NCI-H774 (cell line): ENCODE data around the gene ZDHHC21.
A peak's percentile ranks its signal among the peaks of the same experiment; 100 is the strongest.
"Not testable (repeated sequence)": the region's sequence is repeated elsewhere in the genome, so short reads cannot be mapped to it uniquely, and the experiment has no call there.

Experiments used
- DNase-seq: peaks from one replicate; lab custom pipeline; 2025; lab: John Stamatoyannopoulos, UW

Gene ZDHHC21

DNA sequence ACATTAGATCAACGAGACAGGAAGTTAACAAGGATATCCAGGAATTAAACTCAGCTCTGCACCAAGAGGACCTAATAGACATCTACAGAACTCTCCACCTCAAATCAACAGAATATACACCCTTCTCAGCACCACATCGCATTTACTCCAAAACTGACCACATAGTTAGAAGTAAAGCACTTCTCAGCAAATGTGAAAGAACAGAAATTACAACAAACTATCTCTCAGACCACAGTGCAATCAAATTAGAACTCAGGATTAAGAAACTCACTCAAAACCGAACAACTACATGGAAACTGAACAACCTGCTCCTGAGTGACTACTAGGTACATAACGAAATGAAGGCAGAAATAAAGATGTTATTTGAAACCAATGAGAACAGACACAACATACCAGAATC, 10.6 kb downstream of the ZDHHC21 start:
- not testable (repeated sequence) for DNase-seq

DNA sequence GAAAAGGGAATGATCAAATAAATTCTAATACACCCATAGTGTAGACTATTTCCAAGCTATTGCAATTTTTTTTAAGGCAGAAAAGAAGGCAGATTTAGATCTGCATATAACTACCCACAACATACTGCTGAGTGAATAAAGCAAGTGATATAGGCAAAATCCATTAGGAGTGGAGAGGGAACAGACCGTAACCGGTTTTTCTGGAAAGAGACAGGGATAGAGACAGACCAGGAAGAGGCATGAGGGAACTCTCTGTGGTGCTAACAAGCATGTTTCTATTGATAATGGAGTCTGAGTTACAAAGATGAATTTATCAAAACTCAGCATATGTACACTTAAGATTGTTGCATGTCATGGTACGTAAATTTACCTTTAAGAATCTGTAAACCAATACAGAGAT, 14.5 kb downstream of the ZDHHC21 start:
- DNase-seq, result no peak

DNA sequence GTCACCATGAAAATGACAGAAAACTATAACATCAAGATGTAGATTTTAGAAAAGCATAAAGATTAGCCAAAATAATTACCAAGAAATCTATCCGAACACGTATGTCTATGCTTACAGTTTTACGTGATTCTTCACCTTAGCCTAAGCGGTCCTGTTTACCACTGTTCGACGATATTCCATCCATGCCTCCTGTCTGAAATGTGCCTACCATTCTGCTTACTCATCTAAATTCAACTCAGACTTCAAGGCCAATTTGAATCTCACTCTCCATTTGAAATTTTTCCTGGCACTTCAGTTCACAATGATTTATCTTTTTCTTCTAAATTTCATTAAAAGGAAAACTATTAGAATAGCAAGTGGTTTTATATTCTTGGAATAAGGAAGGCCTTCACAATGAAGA, 15.4 kb downstream of the ZDHHC21 start:
- no peak for DNase-seq

GRCh38 chr9:14677396-14677795, 15.8 kb downstream of the ZDHHC21 start:
- DNase-seq, result no peak

DNA sequence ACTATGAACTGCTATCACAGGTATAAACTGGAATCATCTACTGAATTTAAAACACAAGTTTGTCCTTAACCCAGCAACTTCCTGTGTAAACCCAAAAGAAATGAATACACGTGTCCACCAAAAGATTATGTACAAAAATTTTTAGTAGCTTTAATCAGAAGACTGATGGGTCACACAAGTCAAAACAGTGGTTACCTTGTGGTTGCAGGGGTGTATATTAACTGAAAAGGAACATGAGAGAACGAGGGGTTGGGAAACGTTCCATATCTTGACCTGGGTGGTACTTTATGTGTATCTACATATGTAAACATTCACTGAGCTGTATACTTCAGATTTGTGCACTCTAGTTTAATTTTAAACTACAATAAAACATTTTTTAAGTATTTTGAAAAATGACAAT, 18.6 kb downstream of the ZDHHC21 start:
- no peak for DNase-seq

DNA sequence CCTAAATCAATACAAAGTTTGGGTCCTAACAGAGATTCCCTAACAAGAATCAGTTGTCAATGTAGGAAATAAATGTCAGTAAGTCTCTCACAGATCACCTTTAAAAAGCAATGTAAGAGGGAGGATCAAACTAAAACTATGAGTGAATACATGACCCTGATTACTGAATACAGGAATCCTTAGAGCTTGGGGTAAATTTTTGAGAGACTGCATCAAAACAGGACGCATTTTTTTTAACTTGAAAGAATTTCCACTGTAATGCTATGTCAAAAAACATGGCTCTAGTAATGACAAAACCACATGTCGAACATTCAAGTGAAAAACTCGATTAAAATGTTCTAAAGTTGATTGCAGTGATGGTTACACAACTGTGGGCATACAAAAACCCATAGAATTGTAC, 21.9 kb downstream of the ZDHHC21 start:
- DNase-seq, result no peak

GRCh38 chr9:14670718-14671117, 22.5 kb downstream of the ZDHHC21 start:
- DNase-seq, result no peak

GRCh38 chr9:14664022-14664421, 29.2 kb downstream of the ZDHHC21 start:
- DNase-seq, result not testable (repeated sequence)

DNA sequence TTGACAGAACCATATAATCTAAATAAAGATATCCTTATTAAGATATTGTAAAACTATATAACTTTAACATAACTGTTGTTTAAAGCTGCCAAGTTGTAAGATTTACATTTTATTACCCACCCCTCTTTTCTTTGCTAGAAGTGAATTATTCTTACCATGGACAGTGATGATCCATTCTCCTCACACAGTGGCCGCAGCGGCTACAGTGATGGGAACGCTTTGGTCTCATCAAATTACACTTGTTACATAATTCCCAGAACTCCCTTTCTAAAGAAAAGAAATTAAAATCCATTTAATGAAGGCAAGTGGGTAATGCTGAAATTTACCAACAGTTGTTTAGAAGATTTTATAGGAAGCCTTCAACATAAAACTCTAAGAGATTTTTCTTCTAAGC, 31.2 kb downstream of the ZDHHC21 start:
- no peak for DNase-seq

GRCh38 chr9:14661421-14662059, 31.7 kb downstream of the ZDHHC21 start:
- peak; percentile 26 for DNase-seq

GRCh38 chr9:14660721-14661120, 32.5 kb downstream of the ZDHHC21 start:
- DNase-seq, result no peak

DNA sequence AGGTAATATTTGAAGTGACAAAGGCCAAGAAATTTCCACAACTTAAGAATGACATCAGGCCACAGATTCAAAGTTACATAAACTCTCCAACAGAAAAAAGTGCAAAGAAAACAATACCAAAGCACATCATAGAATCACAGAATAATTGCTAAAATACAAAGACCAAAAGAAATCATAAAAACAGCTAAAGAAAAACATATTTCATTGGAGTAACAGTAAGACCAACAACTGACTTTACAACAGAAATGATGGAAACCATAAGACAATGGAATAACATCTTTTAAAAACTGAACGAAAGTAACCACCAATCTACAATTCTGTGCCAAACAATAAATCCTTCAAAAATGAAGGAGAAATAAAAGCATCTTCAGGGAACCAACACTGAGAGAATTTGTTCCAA, 38.3 kb downstream of the ZDHHC21 start:
- DNase-seq, result no peak

DNA sequence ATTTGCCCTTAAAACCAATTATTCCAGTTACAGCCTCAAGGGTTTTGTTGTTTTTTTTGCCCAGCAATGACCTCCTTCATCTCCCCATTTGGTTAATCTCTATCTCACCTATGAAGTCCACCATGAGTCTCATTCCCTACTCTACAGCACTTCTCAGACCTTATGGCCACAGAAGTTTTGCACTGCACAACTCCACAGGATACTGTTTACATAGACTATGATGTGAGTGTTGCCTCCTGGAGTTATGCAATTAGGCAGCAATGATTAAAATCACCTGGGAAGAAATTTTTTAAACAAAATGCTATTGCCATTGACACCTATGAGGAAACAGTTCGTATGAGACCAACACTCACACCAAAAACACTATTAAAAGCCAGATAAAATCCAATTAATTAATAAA, 39.7 kb downstream of the ZDHHC21 start:
- DNase-seq, result no peak

GRCh38 chr9:14652729-14653377, 40.4 kb downstream of the ZDHHC21 start:
- DNase-seq, result peak; percentile 11

DNA sequence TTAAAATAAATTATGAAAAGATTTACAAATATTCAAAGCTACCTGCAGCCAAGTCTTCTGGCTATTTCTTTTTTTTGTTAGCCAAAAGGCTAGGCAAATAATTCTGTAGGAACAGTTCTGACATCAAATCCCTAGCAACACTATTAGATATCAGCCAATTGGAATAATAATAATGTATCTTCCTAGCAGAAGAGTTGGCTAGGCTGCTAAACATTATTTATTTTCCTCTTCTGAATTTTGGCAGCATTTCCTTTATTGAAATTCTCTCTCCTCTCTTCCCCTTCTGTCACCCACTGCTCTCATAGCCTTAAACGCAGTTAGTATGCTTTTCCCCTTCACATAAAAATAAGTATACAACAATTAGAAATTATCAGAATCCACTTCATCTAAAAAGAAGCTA, 42.6 kb downstream of the ZDHHC21 start:
- DNase-seq, result no peak

DNA sequence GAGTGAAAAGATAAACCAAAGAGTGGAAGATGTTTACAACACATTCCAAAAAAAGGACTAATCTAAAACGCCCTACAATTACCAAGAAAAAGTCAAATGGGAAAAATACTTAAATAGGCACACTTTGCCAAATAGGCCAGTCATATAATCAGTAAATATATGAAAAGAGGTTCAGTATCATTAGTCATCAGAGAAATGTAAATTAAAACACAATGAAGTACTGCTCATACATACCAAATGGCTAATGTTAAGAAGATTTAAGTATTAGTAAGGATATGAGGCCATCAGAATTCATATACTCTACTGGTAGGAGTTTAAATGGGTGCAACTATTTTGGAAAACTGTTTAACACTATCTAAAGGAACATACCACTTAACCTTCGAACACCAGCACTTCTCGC, 47.6 kb downstream of the ZDHHC21 start:
- no peak for DNase-seq

- DNase-seq, result no peak
These were observed 52.3 kb downstream of the ZDHHC21 start for GRCh38 chr9:14640967-14641366.

DNA sequence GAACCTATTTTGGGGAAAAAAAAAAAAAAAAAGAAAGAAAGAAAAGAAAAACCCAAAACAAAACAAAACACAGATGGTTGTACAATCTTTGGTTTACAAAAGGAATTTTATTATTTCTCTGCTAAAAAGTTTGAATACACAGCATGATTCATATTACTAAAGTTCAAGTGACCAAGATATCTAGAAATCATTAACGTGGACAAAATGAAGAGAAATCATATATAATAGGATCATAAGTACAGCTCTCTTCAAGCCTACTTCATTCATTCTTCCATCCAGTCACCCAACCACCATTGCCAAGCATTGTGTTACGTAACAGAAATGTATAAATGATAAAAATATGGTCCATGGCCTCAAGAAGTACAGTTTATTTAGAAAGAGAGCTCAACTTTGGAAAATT, 52.9 kb downstream of the ZDHHC21 start:
- no peak for DNase-seq

GRCh38 chr9:14633906-14634565, 59.2 kb downstream of the ZDHHC21 start:
- no peak for DNase-seq

- DNase-seq, result no peak
These were observed 60.1 kb downstream of the ZDHHC21 start for GRCh38 chr9:14633148-14633547.

- no peak for DNase-seq
These were observed 65.7 kb downstream of the ZDHHC21 start for GRCh38 chr9:14627513-14627912.

DNA sequence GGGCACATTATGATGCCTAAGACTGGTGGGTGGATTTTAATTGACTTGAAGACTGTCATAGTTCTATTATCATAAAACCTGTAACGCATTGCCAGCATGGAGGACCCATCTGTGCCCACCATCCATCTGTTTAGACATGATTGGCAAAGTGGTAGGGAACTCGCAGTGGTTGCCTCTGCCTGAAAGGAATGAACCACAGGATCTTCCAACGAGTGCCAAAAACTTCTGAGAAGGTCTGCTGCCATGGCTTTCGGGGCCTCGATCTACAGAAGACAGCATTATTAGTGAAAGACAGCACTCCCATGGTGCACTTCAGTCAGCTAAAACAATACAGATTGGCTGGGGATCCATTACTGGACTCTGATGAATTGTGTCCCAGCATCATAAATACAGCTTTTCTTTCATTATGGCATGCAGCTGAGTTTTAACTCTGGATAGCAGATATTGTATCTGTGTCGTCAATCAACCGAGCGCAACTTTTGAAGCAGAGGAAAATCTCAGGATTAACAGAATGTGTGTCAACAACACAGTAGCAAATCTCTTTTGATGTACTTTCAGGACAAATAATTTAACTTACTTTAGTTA, 74.3 kb downstream of the ZDHHC21 start:
- DNase-seq, result no peak
